ENCODE measurements around the gene IQSEC1. TPM values are rescaled to one million over a fixed set of nuclear protein-coding genes. Genes with fewer than 3 reads are reported as not detected.
"Not testable (repeated sequence)": the region's sequence is repeated elsewhere in the genome, so short reads cannot be mapped to it uniquely, and the experiment has no call there.

IQSEC1 gene
- total RNA-seq, 1 donor from 2014 or later: 82.3 TPM

- DNase-seq: no peak
- intact Hi-C loops (cut with DNase I): no loop called here
- no peaks in the 10 kb centered on the region for H3K4me1 ChIP-seq
- no peaks in the 10 kb centered on the region for H3K36me3 ChIP-seq
- H3K9me3 ChIP-seq: no peaks in the 10 kb centered on the region
- no peak for ATAC-seq
- TF ChIP-seq, protein P1, sequence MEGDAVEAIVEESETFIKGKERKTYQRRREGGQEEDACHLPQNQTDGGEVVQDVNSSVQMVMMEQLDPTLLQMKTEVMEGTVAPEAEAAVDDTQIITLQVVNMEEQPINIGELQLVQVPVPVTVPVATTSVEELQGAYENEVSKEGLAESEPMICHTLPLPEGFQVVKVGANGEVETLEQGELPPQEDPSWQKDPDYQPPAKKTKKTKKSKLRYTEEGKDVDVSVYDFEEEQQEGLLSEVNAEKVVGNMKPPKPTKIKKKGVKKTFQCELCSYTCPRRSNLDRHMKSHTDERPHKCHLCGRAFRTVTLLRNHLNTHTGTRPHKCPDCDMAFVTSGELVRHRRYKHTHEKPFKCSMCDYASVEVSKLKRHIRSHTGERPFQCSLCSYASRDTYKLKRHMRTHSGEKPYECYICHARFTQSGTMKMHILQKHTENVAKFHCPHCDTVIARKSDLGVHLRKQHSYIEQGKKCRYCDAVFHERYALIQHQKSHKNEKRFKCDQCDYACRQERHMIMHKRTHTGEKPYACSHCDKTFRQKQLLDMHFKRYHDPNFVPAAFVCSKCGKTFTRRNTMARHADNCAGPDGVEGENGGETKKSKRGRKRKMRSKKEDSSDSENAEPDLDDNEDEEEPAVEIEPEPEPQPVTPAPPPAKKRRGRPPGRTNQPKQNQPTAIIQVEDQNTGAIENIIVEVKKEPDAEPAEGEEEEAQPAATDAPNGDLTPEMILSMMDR (IDR thresholded peaks at IDR 0.05): no peak
- no peak overlapping the region for H3K27ac ChIP-seq
- peaks cover 15% of the 10 kb centered on the region for H3K27me3 ChIP-seq (ENCODE audit: low read depth)
- H3K4me3 ChIP-seq: no peak overlapping the region
Observed at GRCh38 chr3:12885583-12885930, 187.7 kb downstream of the IQSEC1 start.

GRCh38 chr3:12884790-12885582 is 188.2 kb downstream of the IQSEC1 start:
- no peak for ATAC-seq
- Histone ChIP-seq H3K27me3 (ENCODE audit: low read depth) (peaks cover 15% of the 10 kb centered on the region), H3K36me3 (no peaks in the 10 kb centered on the region), H3K4me3 (no peak overlapping the region), H3K27ac (no peak overlapping the region), H3K9me3 (no peaks in the 10 kb centered on the region), H3K4me1 (no peaks in the 10 kb centered on the region)
- TF ChIP-seq, protein P1 (IDR thresholded peaks at IDR 0.05): no peak
- intact Hi-C loops (cut with DNase I): no loop called here
- DNase-seq: no peak

- intact Hi-C loops (cut with DNase I): no loop called here
- no peak overlapping the region for H3K4me3 ChIP-seq
- H3K4me1 ChIP-seq: no peaks in the 10 kb centered on the region
- DNase-seq: no peak
- H3K27me3 ChIP-seq (ENCODE audit: low read depth): peaks cover 10% of the 10 kb centered on the region
- no peak overlapping the region for H3K27ac ChIP-seq
- H3K36me3 ChIP-seq: no peaks in the 10 kb centered on the region
- ATAC-seq: no peak
- H3K9me3 ChIP-seq: no peaks in the 10 kb centered on the region
- TF ChIP-seq, protein P1 (IDR thresholded peaks at IDR 0.05): no peak
Observed at GRCh38 chr3:12884186-12884680, 189.0 kb downstream of the IQSEC1 start.

DNA sequence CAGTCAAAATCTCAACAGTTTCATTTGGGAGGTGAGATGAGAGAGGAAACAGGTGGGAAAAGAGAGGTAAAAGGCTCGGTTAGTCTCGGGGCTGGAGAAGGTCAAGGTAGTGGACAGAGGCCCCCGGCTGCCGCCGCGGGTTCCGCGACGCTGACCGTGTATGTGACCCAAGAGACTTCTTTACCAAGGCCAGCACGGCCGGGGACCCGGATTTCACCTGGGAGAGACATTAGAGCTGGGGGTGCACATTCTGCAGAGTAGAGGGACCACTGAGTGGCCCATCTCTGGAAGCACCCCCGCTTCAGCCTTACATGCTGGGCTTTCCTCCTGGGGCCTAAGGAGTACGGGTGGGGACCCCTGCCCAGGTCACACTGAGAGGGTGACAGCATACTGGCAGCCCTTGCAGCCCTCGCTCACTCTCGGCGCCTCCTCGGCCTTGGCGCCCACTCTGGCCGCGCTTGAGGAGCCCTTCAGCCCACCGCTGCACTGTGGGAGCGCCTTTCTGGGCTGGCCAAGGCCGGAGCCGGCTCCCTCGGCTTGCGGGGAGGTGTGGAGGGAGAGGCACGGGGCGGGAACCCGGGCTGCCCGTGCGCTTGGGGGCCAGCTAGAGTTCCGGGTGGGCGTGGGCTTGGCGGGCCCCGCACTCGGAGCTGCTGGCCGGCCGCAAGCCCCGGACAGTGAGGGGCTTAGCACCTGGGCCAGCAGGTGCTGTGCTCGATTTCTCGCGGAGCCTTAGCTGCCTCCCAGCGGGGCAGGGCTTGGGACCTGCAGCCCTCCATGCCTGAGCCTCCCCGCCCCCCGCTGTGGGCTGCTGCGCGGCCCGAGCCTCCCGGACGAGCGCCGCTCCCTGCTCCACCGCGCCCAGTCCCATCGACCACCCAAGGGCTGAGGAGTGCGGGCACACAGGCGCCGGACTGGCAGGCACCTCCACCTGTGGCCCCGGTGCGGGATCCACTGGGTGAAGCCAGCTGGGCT is 190.6 kb downstream of the IQSEC1 start:
- TF ChIP-seq, protein P1 (IDR thresholded peaks at IDR 0.05): no peak

GRCh38 chr3:12881858-12882257 is 191.4 kb downstream of the IQSEC1 start:
- H3K27ac ChIP-seq; H3K4me1 ChIP-seq; DNase-seq; H3K27me3 ChIP-seq (ENCODE audit: low read depth); ATAC-seq; H3K4me3 ChIP-seq; H3K9me3 ChIP-seq; H3K36me3 ChIP-seq; intact Hi-C loops (cut with DNase I): not testable (repeated sequence)

More for the DNA sequence above, 190.6 kb downstream of the IQSEC1 start:
- Histone ChIP-seq H3K9me3 (no peaks in the 10 kb centered on the region), H3K27me3 (ENCODE audit: low read depth) (peaks cover 10% of the 10 kb centered on the region), H3K27ac (no peak overlapping the region), H3K4me3 (no peak overlapping the region), H3K36me3 (no peaks in the 10 kb centered on the region), H3K4me1 (no peaks in the 10 kb centered on the region)
- DNase-seq (no peak), ATAC-seq (no peak)
- intact Hi-C loops (cut with DNase I): no loop called here

Data from lower lobe of right lung (tissue), 2 donors.